ENCODE data around the gene ATP6V0A1.

DNA sequence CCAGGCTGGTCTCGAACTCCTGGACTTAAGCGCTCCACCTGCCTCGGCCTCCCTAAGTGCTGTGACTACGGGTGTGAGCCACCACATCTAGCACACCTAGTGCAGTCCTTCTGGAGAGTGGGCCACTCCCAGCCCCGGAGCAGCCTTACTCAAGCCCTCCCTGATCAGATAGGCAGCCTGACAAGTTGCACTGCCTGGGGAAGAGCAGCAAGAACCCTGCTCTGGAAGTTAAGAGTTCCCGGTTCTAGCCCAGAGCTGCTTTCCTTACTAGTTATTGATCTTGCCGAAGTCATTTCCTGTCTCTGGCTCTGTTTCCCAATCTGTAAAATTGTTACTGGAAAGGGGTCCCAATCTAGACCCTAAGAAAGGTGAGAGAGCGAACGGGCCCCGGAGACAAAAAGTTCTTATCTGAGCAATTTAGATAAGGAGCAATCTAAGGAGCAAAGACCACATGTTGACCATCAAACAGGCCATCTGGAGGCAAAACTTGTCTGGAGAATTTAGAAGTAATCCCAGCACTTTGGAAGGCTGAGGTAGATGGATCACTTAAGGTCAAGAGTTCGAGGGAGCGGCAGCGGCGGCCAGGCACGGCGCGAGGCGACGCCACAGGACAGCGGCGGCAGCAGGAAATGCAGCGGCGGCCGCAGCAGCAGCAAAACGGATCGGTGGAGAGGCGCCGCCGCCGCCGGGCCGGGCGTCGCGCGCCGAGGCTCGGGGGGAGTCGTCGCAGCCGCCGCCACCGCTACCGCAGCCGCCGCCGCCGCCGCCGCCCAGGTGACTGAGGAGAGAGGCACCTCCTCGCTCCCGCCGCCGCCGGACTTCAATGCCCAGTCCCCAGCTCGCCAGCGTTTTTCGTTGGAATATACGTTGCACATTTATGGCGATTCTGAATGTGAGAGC, 73.0 kb downstream of the ATP6V0A1 start:
- TF ChIP-seq CREM (CRISPR knock-in tag; IDR thresholded peaks at IDR 0.05) (no peak), ESRRA (CRISPR knock-in tag; IDR thresholded peaks at IDR 0.05; ENCODE audit: borderline replicate concordance) (no peak), IRF2 (CRISPR knock-in tag; IDR thresholded peaks at IDR 0.05; ENCODE audit: borderline replicate concordance, low read depth) (no peak), SP1 (CRISPR knock-in tag; conservative IDR thresholded peaks at IDR 0.05) (no peak), SMAD4 (CRISPR knock-in tag; IDR thresholded peaks at IDR 0.05) (no peak), TP53 (CRISPR knock-in tag; IDR thresholded peaks at IDR 0.05) (no peak), ZNF121 (CRISPR knock-in tag; IDR thresholded peaks at IDR 0.05) (no peak)
- TF ChIP-seq, protein P1, sequence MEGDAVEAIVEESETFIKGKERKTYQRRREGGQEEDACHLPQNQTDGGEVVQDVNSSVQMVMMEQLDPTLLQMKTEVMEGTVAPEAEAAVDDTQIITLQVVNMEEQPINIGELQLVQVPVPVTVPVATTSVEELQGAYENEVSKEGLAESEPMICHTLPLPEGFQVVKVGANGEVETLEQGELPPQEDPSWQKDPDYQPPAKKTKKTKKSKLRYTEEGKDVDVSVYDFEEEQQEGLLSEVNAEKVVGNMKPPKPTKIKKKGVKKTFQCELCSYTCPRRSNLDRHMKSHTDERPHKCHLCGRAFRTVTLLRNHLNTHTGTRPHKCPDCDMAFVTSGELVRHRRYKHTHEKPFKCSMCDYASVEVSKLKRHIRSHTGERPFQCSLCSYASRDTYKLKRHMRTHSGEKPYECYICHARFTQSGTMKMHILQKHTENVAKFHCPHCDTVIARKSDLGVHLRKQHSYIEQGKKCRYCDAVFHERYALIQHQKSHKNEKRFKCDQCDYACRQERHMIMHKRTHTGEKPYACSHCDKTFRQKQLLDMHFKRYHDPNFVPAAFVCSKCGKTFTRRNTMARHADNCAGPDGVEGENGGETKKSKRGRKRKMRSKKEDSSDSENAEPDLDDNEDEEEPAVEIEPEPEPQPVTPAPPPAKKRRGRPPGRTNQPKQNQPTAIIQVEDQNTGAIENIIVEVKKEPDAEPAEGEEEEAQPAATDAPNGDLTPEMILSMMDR (IDR thresholded peaks at IDR 0.05): no peak
